ENCODE data around the gene USP24.
"Not testable (repeated sequence)": the region's sequence is repeated elsewhere in the genome, so short reads cannot be mapped to it uniquely, and the experiment has no call there.

Gene USP24

DNA sequence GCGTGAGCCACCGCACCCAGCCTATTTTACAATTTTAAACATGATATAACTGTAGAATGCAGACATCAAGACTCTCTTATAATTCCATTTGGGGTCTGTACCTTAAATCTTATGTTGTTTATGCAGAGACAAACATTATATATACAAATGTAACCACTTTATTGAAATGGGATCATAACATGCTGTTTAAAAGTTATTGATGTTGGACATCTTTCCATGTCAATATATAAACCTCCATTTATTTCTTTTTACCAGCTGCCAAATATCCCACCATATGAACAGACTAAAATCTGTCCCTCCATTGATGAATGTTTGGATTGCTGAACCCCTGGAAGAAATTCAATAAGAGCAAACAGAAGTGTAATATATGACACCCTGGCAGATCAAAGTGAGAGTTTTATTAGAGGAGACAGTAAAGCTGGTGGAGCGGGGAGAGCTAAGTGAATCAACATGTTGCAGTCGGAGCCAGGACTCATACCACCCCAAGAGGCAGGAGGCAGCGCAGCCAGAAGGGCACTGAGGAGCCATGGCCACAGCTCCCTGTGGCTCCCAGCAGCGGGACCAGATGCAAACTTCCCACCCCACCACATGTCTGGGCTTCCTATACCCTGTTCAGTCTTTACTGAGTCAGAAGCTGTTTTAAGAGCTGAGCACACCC is 180.6 kb downstream of the USP24 start:
- TF ChIP-seq, protein P1, sequence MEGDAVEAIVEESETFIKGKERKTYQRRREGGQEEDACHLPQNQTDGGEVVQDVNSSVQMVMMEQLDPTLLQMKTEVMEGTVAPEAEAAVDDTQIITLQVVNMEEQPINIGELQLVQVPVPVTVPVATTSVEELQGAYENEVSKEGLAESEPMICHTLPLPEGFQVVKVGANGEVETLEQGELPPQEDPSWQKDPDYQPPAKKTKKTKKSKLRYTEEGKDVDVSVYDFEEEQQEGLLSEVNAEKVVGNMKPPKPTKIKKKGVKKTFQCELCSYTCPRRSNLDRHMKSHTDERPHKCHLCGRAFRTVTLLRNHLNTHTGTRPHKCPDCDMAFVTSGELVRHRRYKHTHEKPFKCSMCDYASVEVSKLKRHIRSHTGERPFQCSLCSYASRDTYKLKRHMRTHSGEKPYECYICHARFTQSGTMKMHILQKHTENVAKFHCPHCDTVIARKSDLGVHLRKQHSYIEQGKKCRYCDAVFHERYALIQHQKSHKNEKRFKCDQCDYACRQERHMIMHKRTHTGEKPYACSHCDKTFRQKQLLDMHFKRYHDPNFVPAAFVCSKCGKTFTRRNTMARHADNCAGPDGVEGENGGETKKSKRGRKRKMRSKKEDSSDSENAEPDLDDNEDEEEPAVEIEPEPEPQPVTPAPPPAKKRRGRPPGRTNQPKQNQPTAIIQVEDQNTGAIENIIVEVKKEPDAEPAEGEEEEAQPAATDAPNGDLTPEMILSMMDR (conservative IDR thresholded peaks at IDR 0.05; ENCODE audit: low read depth, low read length) = no peak
- DNase-seq (ENCODE audit: low read depth) = no peak

DNA sequence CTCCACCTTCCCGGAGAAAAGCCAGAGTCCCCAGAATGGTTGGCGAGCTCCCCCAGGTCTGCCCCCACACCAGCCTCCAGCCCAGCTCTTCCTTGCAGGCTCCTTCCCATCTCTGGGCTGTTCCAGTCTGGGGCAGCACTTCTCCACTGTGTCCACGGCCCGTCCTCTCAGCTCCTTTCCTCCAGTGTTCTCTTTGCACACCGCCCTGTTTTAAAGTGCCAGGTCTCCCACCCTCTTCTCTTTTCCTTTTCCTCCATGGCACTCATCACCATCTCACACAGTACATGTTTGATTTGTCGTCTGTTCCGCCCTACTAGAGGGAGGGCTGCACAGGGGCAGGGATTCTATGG is 181.9 kb downstream of the USP24 start:
- TF ChIP-seq, protein P1 (conservative IDR thresholded peaks at IDR 0.05; ENCODE audit: low read depth, low read length) = no peak
- DNase-seq (ENCODE audit: low read depth) = no peak
- H3K4me3 ChIP-seq (ENCODE audit: low read depth, low read length) = no peak overlapping the region

More for the DNA sequence above, 180.6 kb downstream of the USP24 start:
- no peak overlapping the region for H3K4me3 ChIP-seq (ENCODE audit: low read depth, low read length)

DNA sequence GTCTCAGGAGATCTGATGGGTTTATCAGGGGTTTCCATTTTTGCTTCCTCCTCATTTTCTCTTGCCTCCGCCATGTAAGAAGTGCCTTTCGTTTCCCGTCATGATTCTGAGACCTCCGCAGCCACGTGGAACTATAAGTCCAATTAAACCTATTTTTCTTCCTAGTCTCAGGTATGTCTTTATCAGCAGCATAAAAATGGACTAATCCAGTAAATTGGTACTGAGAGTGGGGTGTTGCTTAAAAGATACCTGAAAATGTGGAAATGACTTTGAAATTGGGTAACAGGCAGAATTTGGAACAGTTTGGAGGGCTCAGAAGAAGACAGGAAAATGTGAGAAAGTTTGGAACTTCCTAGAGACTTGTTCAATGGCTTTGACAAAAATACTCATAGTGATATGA is 184.1 kb downstream of the USP24 start:
- H3K4me3 ChIP-seq (ENCODE audit: low read depth, low read length); DNase-seq (ENCODE audit: low read depth): not testable (repeated sequence)

DNA sequence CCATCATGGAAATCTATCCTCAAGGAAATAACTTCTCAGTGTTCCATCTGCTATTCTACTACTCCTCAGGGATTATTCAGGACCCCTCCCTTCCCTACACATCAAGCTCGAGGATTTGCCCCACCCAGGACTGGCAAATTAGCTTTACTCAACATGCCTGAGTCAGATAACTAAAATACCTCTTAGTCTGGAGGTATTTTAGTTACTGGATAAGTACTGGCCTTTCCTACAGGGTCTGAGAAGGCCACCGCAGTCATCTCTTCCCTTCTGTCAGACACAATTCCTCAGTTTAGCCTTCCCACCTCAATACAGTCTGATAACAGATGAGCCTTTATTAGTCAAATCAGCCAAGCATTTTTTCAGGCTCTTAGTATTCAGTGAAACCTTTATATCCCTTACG is 188.5 kb downstream of the USP24 start:
- not testable (repeated sequence) for H3K4me3 ChIP-seq (ENCODE audit: low read depth, low read length); DNase-seq (ENCODE audit: low read depth)

DNA sequence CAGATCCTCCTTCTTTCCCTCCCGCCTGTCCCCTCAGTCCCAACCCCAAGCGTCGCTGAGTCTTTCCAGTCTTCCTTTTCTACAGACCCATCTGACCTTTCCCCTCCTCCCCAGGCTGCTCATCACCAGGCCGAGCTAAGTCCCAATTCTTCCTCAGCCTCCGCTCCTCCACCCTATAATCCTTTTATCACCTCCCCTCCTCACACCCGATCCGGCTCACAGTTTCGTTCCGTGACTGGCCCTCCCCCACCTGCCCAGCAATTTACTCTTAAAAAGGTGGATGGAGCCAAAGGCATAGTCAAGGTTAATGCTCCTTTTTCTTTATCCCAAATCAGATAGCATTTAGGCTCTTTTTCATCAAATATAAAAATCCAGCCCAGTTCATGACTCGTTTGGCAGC is 191.0 kb downstream of the USP24 start:
- DNase-seq (ENCODE audit: low read depth); H3K4me3 ChIP-seq (ENCODE audit: low read depth, low read length): not testable (repeated sequence)

DNA sequence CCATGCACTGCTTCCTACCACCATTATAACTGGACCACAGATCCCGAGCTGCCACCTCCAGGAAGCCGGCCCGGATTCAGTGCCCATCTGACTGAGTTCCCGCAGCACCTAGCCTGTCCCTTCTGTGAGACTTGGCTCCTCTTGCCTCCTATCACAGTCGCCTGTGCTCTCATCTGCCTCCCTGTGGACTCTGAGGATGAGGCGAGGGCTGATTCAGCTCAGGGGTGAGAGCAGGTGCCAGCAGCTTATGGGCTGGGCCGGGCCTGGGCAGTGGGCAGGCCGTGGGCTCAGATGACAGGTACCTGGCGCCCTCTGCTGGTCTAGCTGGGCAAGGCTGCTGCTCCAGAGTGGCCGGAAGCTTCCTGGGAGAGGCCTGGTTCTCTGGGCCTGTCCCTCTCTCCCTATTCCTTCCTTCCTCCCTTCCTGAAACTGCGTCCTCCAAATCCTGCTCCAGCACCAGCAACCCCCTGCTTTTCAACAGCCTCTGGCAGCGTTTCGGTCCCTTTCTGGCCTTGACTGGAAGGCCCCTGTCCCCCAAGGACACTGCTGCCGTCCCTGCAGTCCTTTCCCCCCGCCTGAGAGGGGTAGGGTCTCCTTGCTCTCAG is 193.1 kb downstream of the USP24 start:
- peak; percentile 91 for DNase-seq (ENCODE audit: low read depth)
- TF ChIP-seq, protein P1 (conservative IDR thresholded peaks at IDR 0.05; ENCODE audit: low read depth, low read length) = peak; percentile 92
- no peak overlapping the region for H3K4me3 ChIP-seq (ENCODE audit: low read depth, low read length)

DNA sequence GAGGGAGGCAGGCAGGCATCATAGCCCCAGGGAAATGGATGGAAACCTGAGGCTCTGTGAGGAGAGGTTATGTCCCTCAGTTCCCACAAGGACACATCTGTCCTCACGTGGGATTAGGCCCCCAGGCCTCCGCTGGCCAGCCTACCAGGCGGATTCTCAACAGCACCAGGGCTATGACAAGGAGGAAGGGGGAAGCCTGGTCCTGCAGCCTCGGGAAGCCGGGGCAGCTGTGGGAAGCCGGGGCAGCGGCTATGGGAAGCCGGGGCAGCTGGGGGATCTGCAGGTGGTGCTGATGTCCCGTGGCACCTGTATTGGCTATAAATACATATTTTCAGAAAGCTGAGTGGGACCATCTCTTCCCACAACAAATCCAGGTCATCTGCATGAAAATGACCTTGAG is 196.8 kb downstream of the USP24 start:
- no peak for DNase-seq (ENCODE audit: low read depth)
- no peak overlapping the region for H3K4me3 ChIP-seq (ENCODE audit: low read depth, low read length)
- TF ChIP-seq, protein P1 (conservative IDR thresholded peaks at IDR 0.05; ENCODE audit: low read depth, low read length) = no peak
